ENCODE results near the gene GRPEL1.

GRPEL1 gene

GRCh38 chr4:7021355-7021754 lies 46.5 kb downstream of the GRPEL1 start:
- DNase-seq: no peak

GRCh38 chr4:7020856-7021255 lies 47.0 kb downstream of the GRPEL1 start:
- no peak for DNase-seq

- no peak for DNase-seq
Observed at GRCh38 chr4:7020290-7020689, 47.6 kb downstream of the GRPEL1 start.

- no peak for DNase-seq
Observed at GRCh38 chr4:7019367-7019766, 48.5 kb downstream of the GRPEL1 start.

GRCh38 chr4:7018281-7018680 lies 49.6 kb downstream of the GRPEL1 start:
- DNase-seq: no peak

GRCh38 chr4:7017446-7018048 lies 50.3 kb downstream of the GRPEL1 start:
- DNase-seq: no peak

- no peak for DNase-seq
Observed at GRCh38 chr4:7016512-7016911, 51.4 kb downstream of the GRPEL1 start.

- no peak for DNase-seq
Observed at GRCh38 chr4:7016086-7016485, 51.8 kb downstream of the GRPEL1 start.

- no peak for DNase-seq
Observed at GRCh38 chr4:7015383-7016035, 52.4 kb downstream of the GRPEL1 start.

GRCh38 chr4:7014815-7015214 lies 53.0 kb downstream of the GRPEL1 start:
- DNase-seq: no peak

GRCh38 chr4:7013175-7013574 lies 54.7 kb downstream of the GRPEL1 start:
- DNase-seq: no peak

- no peak for DNase-seq
Observed at GRCh38 chr4:7009564-7009963, 58.3 kb downstream of the GRPEL1 start.

Data from activated CD4-positive, CD25-positive, alpha-beta regulatory T cell (primary cell).